ENCODE results near the gene LCN9. TPM values are rescaled to one million over a fixed set of nuclear protein-coding genes. Genes with fewer than 3 reads are reported as not detected.

The LCN9 gene
- total and polyA plus RNA-seq, 8 donors, result not detected

GRCh38 chr9:135689011-135689410 lies 25.9 kb downstream of the LCN9 start:
- no peak for ATAC-seq
- peaks cover 0 to 75% of the 10 kb centered on the region in 2 donors for H3K27me3 ChIP-seq
- TF ChIP-seq CTCF (IDR thresholded peaks at IDR 0.05), result no peak

GRCh38 chr9:135690836-135691570 lies 27.9 kb downstream of the LCN9 start:
- ATAC-seq, result no peak
- intact Hi-C loops (cut with DNase I), result no loop called here
- DNase-seq, result no peak
- Histone ChIP-seq H3K9me3 (no peaks in the 10 kb centered on the region), H3K27me3 (peaks cover 0 to 78% of the 10 kb centered on the region in 2 donors), H3K36me3 (no peaks in the 10 kb centered on the region), H3K27ac (no peak overlapping the region), H3K4me1 (no peaks in the 10 kb centered on the region), H3K4me3 (no peak overlapping the region)
- no peak for TF ChIP-seq CTCF (IDR thresholded peaks at IDR 0.05)

More at GRCh38 chr9:135689011-135689410, 25.9 kb downstream of the LCN9 start:
- Histone ChIP-seq H3K27ac (no peak overlapping the region), H3K9me3 (no peaks in the 10 kb centered on the region), H3K4me1 (no peaks in the 10 kb centered on the region), H3K36me3 (no peaks in the 10 kb centered on the region), H3K4me3 (no peak overlapping the region)
- intact Hi-C loops (cut with DNase I), result no loop called here
- DNase-seq, result no peak

GRCh38 chr9:135692410-135692809 lies 29.3 kb downstream of the LCN9 start:
- H3K36me3 ChIP-seq, result no peaks in the 10 kb centered on the region
- ATAC-seq (no peak), DNase-seq (no peak)
- intact Hi-C loops (cut with DNase I), result no loop called here
- H3K27ac ChIP-seq, result no peak overlapping the region
- no peak for TF ChIP-seq CTCF (IDR thresholded peaks at IDR 0.05)
- H3K27me3 ChIP-seq, result peaks cover 0 to 78% of the 10 kb centered on the region in 2 donors
- no peak overlapping the region for H3K4me3 ChIP-seq
- H3K4me1 ChIP-seq, result no peaks in the 10 kb centered on the region
- H3K9me3 ChIP-seq, result no peaks in the 10 kb centered on the region

GRCh38 chr9:135693265-135693664 lies 30.2 kb downstream of the LCN9 start:
- DNase-seq (no peak), ATAC-seq (no peak)
- Histone ChIP-seq H3K4me1 (no peaks in the 10 kb centered on the region), H3K27ac (no peak overlapping the region), H3K36me3 (no peaks in the 10 kb centered on the region), H3K27me3 (peaks cover 0 to 70% of the 10 kb centered on the region in 2 donors), H3K4me3 (no peak overlapping the region), H3K9me3 (no peaks in the 10 kb centered on the region)
- intact Hi-C loops (cut with DNase I), result no loop called here
- TF ChIP-seq CTCF (IDR thresholded peaks at IDR 0.05), result no peak

- H3K4me3 ChIP-seq, result no peak overlapping the region
- ATAC-seq (no peak), DNase-seq (no peak)
- no peaks in the 10 kb centered on the region for H3K4me1 ChIP-seq
- intact Hi-C loops (cut with DNase I), result no loop called here
- no peak overlapping the region for H3K27ac ChIP-seq
- no peaks in the 10 kb centered on the region for H3K9me3 ChIP-seq
- no peak for TF ChIP-seq CTCF (IDR thresholded peaks at IDR 0.05)
- no peaks in the 10 kb centered on the region for H3K36me3 ChIP-seq
- peaks cover 0 to 69% of the 10 kb centered on the region in 2 donors for H3K27me3 ChIP-seq
Measured at GRCh38 chr9:135693771-135694170, 30.7 kb downstream of the LCN9 start.

All from left lung (tissue), 10 donors.